Measurements from ENCODE around the gene EMILIN3.

DNA sequence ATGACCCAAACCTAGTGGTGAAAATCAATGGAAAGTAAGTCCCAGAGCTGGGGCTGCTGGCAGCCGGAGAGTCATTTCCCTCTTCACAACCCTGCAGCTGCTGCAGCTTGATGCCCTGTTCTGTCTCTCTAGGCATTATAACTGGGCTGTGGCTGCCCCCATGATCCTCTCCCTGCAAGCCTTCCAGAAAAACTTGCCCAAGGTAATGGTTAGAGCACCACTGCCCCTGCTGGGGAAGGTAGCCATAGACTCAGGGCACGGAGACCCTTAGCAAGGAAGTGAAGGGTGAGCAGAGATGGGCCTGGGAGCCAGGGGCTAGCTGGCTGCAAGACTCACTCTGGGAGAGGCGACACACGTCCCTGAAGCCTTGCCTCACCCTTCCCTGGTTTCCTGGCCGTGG, 14.0 kb downstream of the EMILIN3 start:
- no peak for TF ChIP-seq POLR2A (IDR thresholded peaks at IDR 0.05)
- TF ChIP-seq, protein P1, sequence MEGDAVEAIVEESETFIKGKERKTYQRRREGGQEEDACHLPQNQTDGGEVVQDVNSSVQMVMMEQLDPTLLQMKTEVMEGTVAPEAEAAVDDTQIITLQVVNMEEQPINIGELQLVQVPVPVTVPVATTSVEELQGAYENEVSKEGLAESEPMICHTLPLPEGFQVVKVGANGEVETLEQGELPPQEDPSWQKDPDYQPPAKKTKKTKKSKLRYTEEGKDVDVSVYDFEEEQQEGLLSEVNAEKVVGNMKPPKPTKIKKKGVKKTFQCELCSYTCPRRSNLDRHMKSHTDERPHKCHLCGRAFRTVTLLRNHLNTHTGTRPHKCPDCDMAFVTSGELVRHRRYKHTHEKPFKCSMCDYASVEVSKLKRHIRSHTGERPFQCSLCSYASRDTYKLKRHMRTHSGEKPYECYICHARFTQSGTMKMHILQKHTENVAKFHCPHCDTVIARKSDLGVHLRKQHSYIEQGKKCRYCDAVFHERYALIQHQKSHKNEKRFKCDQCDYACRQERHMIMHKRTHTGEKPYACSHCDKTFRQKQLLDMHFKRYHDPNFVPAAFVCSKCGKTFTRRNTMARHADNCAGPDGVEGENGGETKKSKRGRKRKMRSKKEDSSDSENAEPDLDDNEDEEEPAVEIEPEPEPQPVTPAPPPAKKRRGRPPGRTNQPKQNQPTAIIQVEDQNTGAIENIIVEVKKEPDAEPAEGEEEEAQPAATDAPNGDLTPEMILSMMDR (IDR thresholded peaks at IDR 0.05), result no peak

Measured in esophagus squamous epithelium (tissue), 4 donors.